IMR-90 (cell line): ENCODE data around the gene ETV6. TPM values are rescaled to one million over a fixed set of nuclear protein-coding genes. Genes with fewer than 3 reads are reported as not detected.

Source experiments
- ATAC-seq: fragments of 200-7000 bp; cut with Tn5 transposase; 2 replicates; pipeline ENCODE4 v1.9.1; 2020; ENCODE audit warnings: low read depth, mild to moderate bottlenecking, moderate library complexity
- BruUV-seq: library from RNA; stranded (reverse); fragments of 400-500 nt; replicated peaks from 2 replicates; lab custom pipeline; 2021; lab: Mats Ljungman, UMichigan
- CTCF ChIA-PET: fragments of 300-600 bp; formaldehyde crosslinking; extraction: SDS; loops from one replicate; lab custom pipeline; 2021; ENCODE audit warnings: antibody characterized with exemption; lab: Yijun Ruan, JAX
- POLR2A ChIA-PET: fragments of 300-600 bp; sonication (Branson Sonifier 250); formaldehyde crosslinking; loops from one replicate; lab custom pipeline; 2022; ENCODE audit warnings: antibody characterized with exemption; ENCODE audit not compliant: unreplicated experiment; lab: Charles Lee
- DNase-seq: peaks from one replicate; pipeline ENCODE4 v3.0.0; 2013
- H2AFZ ChIP-seq: replicated peaks from 2 replicates; pipeline ENCODE3; 2013; ENCODE audit warnings: low read length, mild to moderate bottlenecking; ENCODE audit not compliant: poor library complexity
- H2AK5ac ChIP-seq: 2 replicates; pipeline ENCODE4 v1.6.1; 2013; ENCODE audit warnings: low read depth, low read length, inconsistent platforms
- H2AK9ac ChIP-seq: replicated peaks from 2 replicates; pipeline ENCODE3; 2013; ENCODE audit warnings: mild to moderate bottlenecking, low read depth, low read length, moderate library complexity; ENCODE audit not compliant: poor library complexity
- H2BK120ac ChIP-seq: 2 replicates; pipeline ENCODE4 v1.6.1; 2013; ENCODE audit warnings: low read depth, low read length, inconsistent platforms
- H2BK15ac ChIP-seq: 3 replicates; pipeline ENCODE4 v1.6.1; 2013; ENCODE audit warnings: low read depth, low read length, inconsistent platforms
- H2BK20ac ChIP-seq: 2 replicates; pipeline ENCODE4 v1.6.1; 2013; ENCODE audit warnings: low read depth, mild to moderate bottlenecking, inconsistent platforms, low read length, moderate library complexity
- H2BK5ac ChIP-seq: 2 replicates; pipeline ENCODE4 v1.6.1; 2013; ENCODE audit warnings: mild to moderate bottlenecking, low read depth, low read length, inconsistent platforms; ENCODE audit not compliant: poor library complexity, severe bottlenecking
- H3K14ac ChIP-seq: replicated peaks from 2 replicates; pipeline ENCODE4 v1.6.1; 2013; ENCODE audit warnings: low read depth, low read length, inconsistent platforms
- H3K18ac ChIP-seq: 2 replicates; pipeline ENCODE4 v1.6.1; 2013; ENCODE audit warnings: low read depth, low read length, control low read depth
- H3K23ac ChIP-seq: 2 replicates; pipeline ENCODE4 v1.6.1; 2013; ENCODE audit warnings: low read depth, low read length, inconsistent platforms
- H3K27ac ChIP-seq: 2 replicates; pipeline ENCODE4 v1.5.1; 2013; ENCODE audit warnings: mild to moderate bottlenecking, control low read depth, low read length; ENCODE audit not compliant: insufficient read depth
- H3K27me3 ChIP-seq: 2 replicates; pipeline ENCODE4 v1.6.1; 2013; ENCODE audit warnings: low read length; ENCODE audit not compliant: control insufficient read depth, insufficient read depth
- H3K36me3 ChIP-seq: 2 replicates; pipeline ENCODE4 v1.6.1; 2013; ENCODE audit warnings: low read length, mixed read lengths; ENCODE audit not compliant: control insufficient read depth, insufficient read depth
- H3K4ac ChIP-seq: 2 replicates; pipeline ENCODE4 v1.6.1; 2013; ENCODE audit warnings: low read depth, low read length, inconsistent platforms
- H3K4me1 ChIP-seq: 2 replicates; pipeline ENCODE4 v1.6.1; 2013; ENCODE audit warnings: low read length, mixed read lengths; ENCODE audit not compliant: control insufficient read depth, insufficient read depth
- H3K4me2 ChIP-seq: 2 replicates; pipeline ENCODE4 v1.6.1; 2013; ENCODE audit warnings: low read depth, mild to moderate bottlenecking, control low read depth, low read length, moderate library complexity
- H3K4me3 ChIP-seq: 2 replicates; pipeline ENCODE4 v1.5.1; 2013; ENCODE audit warnings: low read depth, mild to moderate bottlenecking, control low read depth, low read length, moderate library complexity; ENCODE audit not compliant: insufficient read depth
- H3K56ac ChIP-seq: 2 replicates; pipeline ENCODE4 v1.6.1; 2013; ENCODE audit warnings: low read length, inconsistent platforms; ENCODE audit not compliant: insufficient read depth; ENCODE audit errors: extremely low read depth
- H3K79me1 ChIP-seq, 2 experiments: 2 replicates each; pipeline ENCODE4 v1.6.1; 2013; ENCODE audit warnings: low read length in 2 of 2, inconsistent platforms in 1 of 2, low read depth in 1 of 2
- H3K9ac ChIP-seq: 2 replicates; pipeline ENCODE4 v1.6.1; 2013; ENCODE audit warnings: low read depth, low read length, control low read depth
- H3K9me1 ChIP-seq: 2 replicates; pipeline ENCODE4 v1.6.1; 2013; ENCODE audit warnings: low read length, inconsistent platforms; ENCODE audit not compliant: insufficient read depth
- H3K9me3 ChIP-seq: 2 replicates; pipeline ENCODE4 v1.6.1; 2013; ENCODE audit warnings: low read length; ENCODE audit not compliant: control insufficient read depth, insufficient read depth
- H4K20me1 ChIP-seq: 2 replicates; pipeline ENCODE4 v1.6.1; 2013; ENCODE audit warnings: low read length, inconsistent platforms; ENCODE audit not compliant: insufficient read depth
- H4K5ac ChIP-seq: 2 replicates; pipeline ENCODE4 v1.6.1; 2013; ENCODE audit warnings: mild to moderate bottlenecking, low read depth, low read length, control low read depth
- H4K8ac ChIP-seq, 2 experiments: 2 replicates each; pipeline ENCODE4 v1.6.1; 2013; ENCODE audit warnings: low read depth in 2 of 2, low read length in 2 of 2, control low read depth in 1 of 2, inconsistent platforms in 1 of 2
- H4K91ac ChIP-seq: 2 replicates; pipeline ENCODE4 v1.6.1; 2013; ENCODE audit warnings: low read depth, low read length, inconsistent platforms; ENCODE audit not compliant: insufficient read depth
- BHLHE40 ChIP-seq: fragments of 150-350 bp; IDR thresholded peaks from 2 replicates; pipeline ENCODE4 v1.6.1; 2016; ENCODE audit warnings: mild to moderate bottlenecking, low read depth, low read length
- CEBPB ChIP-seq: IDR thresholded peaks from 2 replicates; pipeline ENCODE4 v1.6.1; 2012; ENCODE audit warnings: low read depth, low read length, improper control_type of control experiment
- CHD1 ChIP-seq: IDR thresholded peaks from 2 replicates; pipeline ENCODE4 v1.6.1; 2012; ENCODE audit warnings: low read depth, low read length, improper control_type of control experiment
- ELK1 ChIP-seq: fragments of 150-350 bp; IDR thresholded peaks from 2 replicates; pipeline ENCODE4 v1.6.1; 2016; ENCODE audit warnings: low read depth, mild to moderate bottlenecking, low read length, moderate library complexity, borderline replicate concordance
- FOS ChIP-seq: fragments of 150-350 bp; IDR thresholded peaks from 2 replicates; pipeline ENCODE4 v1.6.1; 2016; ENCODE audit warnings: low read depth, low read length
- MAFK ChIP-seq: IDR thresholded peaks from 2 replicates; pipeline ENCODE4 v1.6.1; 2012; ENCODE audit warnings: low read depth, low read length, improper control_type of control experiment
- MAZ ChIP-seq: IDR thresholded peaks from 2 replicates; pipeline ENCODE4 v1.6.1; 2012; ENCODE audit warnings: low read depth, mild to moderate bottlenecking, low read length, improper control_type of control experiment, moderate library complexity, borderline replicate concordance
- MXI1 ChIP-seq: IDR thresholded peaks from 2 replicates; pipeline ENCODE4 v1.6.1; 2012; ENCODE audit warnings: low read depth, mild to moderate bottlenecking, low read length, moderate library complexity, borderline replicate concordance
- NFE2L2 ChIP-seq: fragments of 150-350 bp; IDR thresholded peaks from 2 replicates; pipeline ENCODE4 v1.6.1; 2016; ENCODE audit warnings: low read depth, mild to moderate bottlenecking, low read length
- POLR2A ChIP-seq: IDR thresholded peaks from 2 replicates; pipeline ENCODE4 v1.6.1; 2012; ENCODE audit warnings: mild to moderate bottlenecking, low read depth, low read length
- RAD21 ChIP-seq: IDR thresholded peaks from 2 replicates; pipeline ENCODE4 v1.6.1; 2012; ENCODE audit warnings: low read length, improper control_type of control experiment
- RCOR1 ChIP-seq: IDR thresholded peaks from 2 replicates; pipeline ENCODE4 v1.6.1; 2012; ENCODE audit warnings: mild to moderate bottlenecking, low read length, improper control_type of control experiment; ENCODE audit not compliant: insufficient replicate concordance
- RFX5 ChIP-seq: IDR thresholded peaks from 2 replicates; pipeline ENCODE4 v1.8.0; 2012; ENCODE audit warnings: low read depth, mild to moderate bottlenecking, low read length, moderate library complexity
- SMC3 ChIP-seq: fragments of 150-350 bp; IDR thresholded peaks from 2 replicates; pipeline ENCODE4 v1.6.1; 2016; ENCODE audit warnings: low read depth, mild to moderate bottlenecking, antibody characterized with exemption, low read length, moderate library complexity
- USF2 ChIP-seq: fragments of 150-350 bp; IDR thresholded peaks from 2 replicates; pipeline ENCODE4 v1.6.1; 2017; ENCODE audit warnings: mild to moderate bottlenecking, antibody characterized with exemption, low read length, low read depth
- WGBS, 2 experiments: methylation state at CpG; one replicate each; pipeline versions ENCODE4 v1.1.5 to v1.1.7; 2013; ENCODE audit warnings: missing lambda C conversion rate in 2 of 2; ENCODE audit not compliant: insufficient read length in 1 of 2; ENCODE audit errors: extremely low coverage in 2 of 2; 5-methylcytosine and 5-hydroxymethylcytosine counted together
- dilution Hi-C: fragments of 300-500 bp; cut with HindIII; formaldehyde crosslinking; loops from one replicate; pipeline ENCODE4 v1.14.3; 2018; ENCODE audit warnings: low sequenced_read_pairs; ENCODE audit not compliant: unreplicated experiment
- in situ Hi-C: fragments of 300-500 bp; cut with MboI; formaldehyde crosslinking; loops from 3 replicates; pipeline ENCODE4 v1.14.3; 2019; ENCODE audit warnings: low sequenced_read_pairs, inconsistent platforms, mixed read lengths
- intact Hi-C: fragments of 100-400 bp; cut with micrococcal nuclease; formaldehyde crosslinking; loops from 2 replicates; pipeline ENCODE4 v1.10.0; 2022
- polyA plus RNA-seq, 3 experiments: library from polyadenylated mRNA; depleted of rRNA; stranded (reverse); fragments of >200 nt; gene quantifications; 2 replicates each; pipeline ENCODE4 v1.2.3, GENCODE V29; 2012; ENCODE audit warnings: low replicate concordance in 1 of 3
- total RNA-seq: library from RNA; depleted of rRNA; stranded (reverse); fragments of >200 nt; gene quantifications from 2 replicates; pipeline ENCODE4 v1.2.3, GENCODE V29; 2012
- TF ChIP-seq, protein P1 (sequence below): conservative IDR thresholded peaks from 2 replicates; pipeline ENCODE4 v1.5.1; 2012; ENCODE audit warnings: mild to moderate bottlenecking, low read depth, low read length, improper control_type of control experiment

Gene ETV6
- total and polyA plus RNA-seq, 2 of the 4 experiments (the other 2 are of a cell fraction): 8.4 to 9.9 TPM

- Histone ChIP-seq H3K4me3 (no peak overlapping the region), H3K79me1 (peaks cover 25 to 79% of the 10 kb centered on the region in 2 experiments), H3K27ac (no peak overlapping the region), H3K23ac (no peak overlapping the region), H4K8ac (no peak overlapping the region), H2BK120ac (no peak overlapping the region), H4K20me1 (peaks cover 20% of the 10 kb centered on the region; the same call in 1 of the 2 replicates), H4K5ac (no peak overlapping the region; the same call in 1 of the 2 replicates), H2BK15ac (no peak overlapping the region), H2BK20ac (no peak overlapping the region), H3K9me1 (peaks cover 17% of the 10 kb centered on the region), H3K27me3 (no peaks in the 10 kb centered on the region), H3K4me2 (no peak overlapping the region), H3K56ac (no peak overlapping the region), H3K9me3 (no peaks in the 10 kb centered on the region), H3K9ac (no peak overlapping the region), H3K18ac (peak overlapping the region; percentile 10; the same call in 1 of the 2 replicates), H3K4me1 (peaks cover 13% of the 10 kb centered on the region), H2BK5ac (no peak overlapping the region), H3K14ac (0 out of 2 replicates have a peak overlapping the region, but pooled peaks have one; percentile 24), H2AK9ac (no peak overlapping the region), H4K91ac (no peak overlapping the region), H2AFZ (no peak overlapping the region), H3K4ac (peak overlapping the region; percentile 25; the same call in 1 of the 2 replicates), H3K36me3 (no peaks in the 10 kb centered on the region), H2AK5ac (peak overlapping the region; percentile 40; the same call in 1 of the 2 replicates)
- ChIA-PET CTCF (no interaction called here), POLR2A (no interaction called here)
- in situ Hi-C loops: loop anchor here (25.0 kb wide), 1 partner anchor 1011 kb away; the partner anchor contains the start of gene CDKN1B
- dilution Hi-C loops: no loop called here
- TF ChIP-seq CEBPB (no peak), MXI1 (no peak), RAD21 (no peak), POLR2A (no peak), MAZ (no peak), NFE2L2 (no peak), RCOR1 (no peak), CHD1 (no peak), FOS (no peak), RFX5 (no peak), MAFK (no peak), SMC3 (no peak), ELK1 (no peak), USF2 (no peak), BHLHE40 (no peak)
- TF ChIP-seq, protein P1, sequence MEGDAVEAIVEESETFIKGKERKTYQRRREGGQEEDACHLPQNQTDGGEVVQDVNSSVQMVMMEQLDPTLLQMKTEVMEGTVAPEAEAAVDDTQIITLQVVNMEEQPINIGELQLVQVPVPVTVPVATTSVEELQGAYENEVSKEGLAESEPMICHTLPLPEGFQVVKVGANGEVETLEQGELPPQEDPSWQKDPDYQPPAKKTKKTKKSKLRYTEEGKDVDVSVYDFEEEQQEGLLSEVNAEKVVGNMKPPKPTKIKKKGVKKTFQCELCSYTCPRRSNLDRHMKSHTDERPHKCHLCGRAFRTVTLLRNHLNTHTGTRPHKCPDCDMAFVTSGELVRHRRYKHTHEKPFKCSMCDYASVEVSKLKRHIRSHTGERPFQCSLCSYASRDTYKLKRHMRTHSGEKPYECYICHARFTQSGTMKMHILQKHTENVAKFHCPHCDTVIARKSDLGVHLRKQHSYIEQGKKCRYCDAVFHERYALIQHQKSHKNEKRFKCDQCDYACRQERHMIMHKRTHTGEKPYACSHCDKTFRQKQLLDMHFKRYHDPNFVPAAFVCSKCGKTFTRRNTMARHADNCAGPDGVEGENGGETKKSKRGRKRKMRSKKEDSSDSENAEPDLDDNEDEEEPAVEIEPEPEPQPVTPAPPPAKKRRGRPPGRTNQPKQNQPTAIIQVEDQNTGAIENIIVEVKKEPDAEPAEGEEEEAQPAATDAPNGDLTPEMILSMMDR: no peak
- intact Hi-C loops: no loop called here
- 77% methylated on average over 5 of the region's 6 CpGs; no CpG with 5 or more reads in 1 of the 2 experiments for WGBS, 2 experiments
- no peak for ATAC-seq
- no TSS peak for BruUV-seq
- DNase-seq: no peak
Measured at GRCh38 chr12:11701433-11701832, 52.0 kb downstream of the ETV6 start.
